Neural cell (in vitro differentiated cells): ENCODE results near the gene SLC5A8. TPM values are rescaled to one million over a fixed set of nuclear protein-coding genes. Genes with fewer than 3 reads are reported as not detected.

ENCODE experiments used
- H2AFZ ChIP-seq: fragments of 200-600, 300-800 bp; sonication (generic), shearing (Covaris generic); 2 replicates; pipeline ENCODE4 v1.6.0; 2014; ENCODE audit warnings: low read depth, mild to moderate bottlenecking, antibody characterized with exemption, low read length, moderate library complexity
- H3F3A ChIP-seq: fragments of 200-600 bp; shearing (Covaris generic); 2 replicates; pipeline ENCODE4 v1.6.1; 2016; ENCODE audit warnings: mild to moderate bottlenecking, moderate library complexity, mixed read lengths, antibody characterized with exemption, low read length; ENCODE audit not compliant: insufficient read depth, poor library complexity, severe bottlenecking
- H3K27ac ChIP-seq: fragments of 200-600, 300-800 bp; sonication (generic), shearing (Covaris generic); 2 replicates; pipeline ENCODE4 v1.5.1; 2014; ENCODE audit warnings: mild to moderate bottlenecking, low read length, moderate library complexity
- H3K27me3 ChIP-seq: fragments of 300-800, 200-600 bp; sonication (generic), shearing (Covaris generic); 2 replicates; pipeline ENCODE4 v1.6.0; 2014; ENCODE audit warnings: mild to moderate bottlenecking, low read depth, low read length, moderate library complexity; ENCODE audit not compliant: insufficient read depth
- H3K36me3 ChIP-seq: fragments of 300-800, 200-600 bp; sonication (generic), shearing (Covaris generic); 2 replicates; pipeline ENCODE4 v1.5.1; 2014; ENCODE audit warnings: mild to moderate bottlenecking, antibody characterized with exemption, low read length, moderate library complexity; ENCODE audit not compliant: insufficient read depth
- H3K4me2 ChIP-seq: fragments of 300-800, 200-600 bp; sonication (generic), shearing (Covaris generic); 2 replicates; pipeline ENCODE4 v1.6.0; 2014; ENCODE audit warnings: mild to moderate bottlenecking, low read length
- H3K4me3 ChIP-seq: fragments of 300-800, 200-600 bp; sonication (generic), shearing (Covaris generic); 2 replicates; pipeline ENCODE4 v1.5.1; 2014; ENCODE audit warnings: mild to moderate bottlenecking, low read length, moderate library complexity
- H3K79me2 ChIP-seq: fragments of 200-600 bp; shearing (Covaris generic); replicated peaks from 2 replicates; pipeline ENCODE4 v1.6.0; 2014; ENCODE audit warnings: mild to moderate bottlenecking, low read length, moderate library complexity; ENCODE audit not compliant: insufficient read depth
- H3K9ac ChIP-seq: fragments of 300-800, 200-600 bp; sonication (generic), shearing (Covaris generic); 2 replicates; pipeline ENCODE4 v1.6.1; 2016; ENCODE audit warnings: mild to moderate bottlenecking, low read length, mixed read lengths
- H3K9me2 ChIP-seq: fragments of 200-600 bp; shearing (Covaris generic); 2 replicates; pipeline ENCODE4 v1.6.1; 2016; ENCODE audit warnings: mild to moderate bottlenecking, low read length, mixed read lengths; ENCODE audit not compliant: insufficient read depth
- H3K9me3 ChIP-seq: fragments of 200-600, 300-800 bp; sonication (generic), shearing (Covaris generic); 2 replicates; pipeline ENCODE4 v1.6.1; 2016; ENCODE audit warnings: mild to moderate bottlenecking, mixed run types, low read length, moderate library complexity, mixed read lengths
- H4K20me1 ChIP-seq: fragments of 200-600 bp; shearing (Covaris generic); 2 replicates; pipeline ENCODE4 v1.6.1; 2016; ENCODE audit warnings: mild to moderate bottlenecking, mixed run types; ENCODE audit not compliant: insufficient read depth
- CTCF ChIP-seq: fragments of 450-650 bp; IDR thresholded peaks from 2 replicates; pipeline ENCODE4 v1.5.1; 2014; ENCODE audit warnings: antibody characterized with exemption, mild to moderate bottlenecking, moderate library complexity; ENCODE audit not compliant: poor library complexity, severe bottlenecking
- EP300 ChIP-seq: fragments of 450-650 bp; conservative IDR thresholded peaks from 2 replicates; pipeline ENCODE4 v1.6.1; 2014; ENCODE audit warnings: antibody characterized with exemption, mild to moderate bottlenecking, moderate library complexity; ENCODE audit not compliant: poor library complexity, severe bottlenecking
- EZH2 ChIP-seq: fragments of 200-600, 300-800 bp; shearing (Covaris generic), sonication (generic); IDR thresholded peaks from 2 replicates; pipeline ENCODE4 v1.6.1; 2014; ENCODE audit warnings: antibody characterized with exemption, low read length, borderline replicate concordance, mild to moderate bottlenecking; ENCODE audit not compliant: insufficient read depth, poor library complexity, severe bottlenecking
- MXI1 ChIP-seq: fragments of 450-650 bp; conservative IDR thresholded peaks from 2 replicates; pipeline ENCODE4 v1.6.1; 2014; ENCODE audit warnings: antibody characterized with exemption, mild to moderate bottlenecking; ENCODE audit not compliant: poor library complexity, severe bottlenecking
- POLR2AphosphoS5 ChIP-seq: IDR thresholded peaks from 2 replicates; pipeline ENCODE4 v1.6.1; 2012
- RAD21 ChIP-seq: fragments of 450-650 bp; conservative IDR thresholded peaks from 2 replicates; pipeline ENCODE4 v1.6.1; 2014; ENCODE audit warnings: antibody characterized with exemption, mild to moderate bottlenecking, moderate library complexity
- SMC3 ChIP-seq: fragments of 450-650 bp; conservative IDR thresholded peaks from 2 replicates; pipeline ENCODE4 v1.6.1; 2014; ENCODE audit warnings: antibody characterized with exemption, mild to moderate bottlenecking, moderate library complexity; ENCODE audit not compliant: poor library complexity
- TAF1 ChIP-seq: IDR thresholded peaks from 2 replicates; pipeline ENCODE4 v1.6.1; 2012; ENCODE audit warnings: low read depth
- polyA plus RNA-seq: library from polyadenylated mRNA; depleted of rRNA; stranded (reverse); fragments of >200 nt; gene quantifications from 2 replicates; pipeline ENCODE4 v1.2.3, GENCODE V29; 2014
- TF ChIP-seq, protein P1 (sequence below): IDR thresholded peaks from 2 replicates; pipeline ENCODE4 v1.6.1; 2012; ENCODE audit warnings: borderline replicate concordance

Gene SLC5A8
- polyA plus RNA-seq, 1 donor from 2014 or later, result 0.12 TPM

- H3K9me2 ChIP-seq, result no peaks in the 10 kb centered on the region
- H3K27me3 ChIP-seq, result no peaks in the 10 kb centered on the region
- no peaks in the 10 kb centered on the region for H4K20me1 ChIP-seq
- no peaks in the 10 kb centered on the region for H3K9me3 ChIP-seq
- no peaks in the 10 kb centered on the region for H3K79me2 ChIP-seq
- H3K36me3 ChIP-seq, result no peaks in the 10 kb centered on the region
- H3K27ac ChIP-seq, result no peak overlapping the region
- no peak overlapping the region for H3K9ac ChIP-seq
- no peaks in the 10 kb centered on the region for H3F3A ChIP-seq
- H3K4me3 ChIP-seq, result no peak overlapping the region
- H2AFZ ChIP-seq, result no peak overlapping the region
- TF ChIP-seq SMC3 (no peak), RAD21 (no peak), POLR2AphosphoS5 (no peak), TAF1 (no peak), MXI1 (no peak), CTCF (no peak), EP300 (peak; percentile 36), EZH2 (no peak)
- no peak overlapping the region for H3K4me2 ChIP-seq
Measured at GRCh38 chr12:101181776-101182175, 28.3 kb downstream of the SLC5A8 start.

DNA sequence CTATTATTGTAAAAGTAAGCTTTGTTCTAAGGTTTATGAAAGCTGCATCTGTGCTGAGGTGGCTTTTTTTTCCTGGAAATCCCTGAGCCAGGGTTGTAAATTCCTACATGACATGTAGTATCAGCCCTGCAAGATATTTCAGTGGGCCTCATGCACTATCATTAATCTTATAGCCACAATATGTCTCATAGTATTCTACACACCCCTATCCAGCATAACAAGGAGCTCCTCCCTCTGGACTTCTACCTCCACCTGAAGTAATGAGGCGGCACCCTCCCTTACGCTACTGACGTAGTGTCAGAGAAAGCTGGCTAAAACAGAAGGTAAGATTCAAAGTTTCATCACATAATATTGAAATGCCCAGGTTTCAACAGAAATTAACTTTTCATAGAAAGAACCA, 35.5 kb downstream of the SLC5A8 start:
- no peak overlapping the region for H3K27ac ChIP-seq
- no peaks in the 10 kb centered on the region for H4K20me1 ChIP-seq
- no peaks in the 10 kb centered on the region for H3K27me3 ChIP-seq
- TF ChIP-seq, protein P1, sequence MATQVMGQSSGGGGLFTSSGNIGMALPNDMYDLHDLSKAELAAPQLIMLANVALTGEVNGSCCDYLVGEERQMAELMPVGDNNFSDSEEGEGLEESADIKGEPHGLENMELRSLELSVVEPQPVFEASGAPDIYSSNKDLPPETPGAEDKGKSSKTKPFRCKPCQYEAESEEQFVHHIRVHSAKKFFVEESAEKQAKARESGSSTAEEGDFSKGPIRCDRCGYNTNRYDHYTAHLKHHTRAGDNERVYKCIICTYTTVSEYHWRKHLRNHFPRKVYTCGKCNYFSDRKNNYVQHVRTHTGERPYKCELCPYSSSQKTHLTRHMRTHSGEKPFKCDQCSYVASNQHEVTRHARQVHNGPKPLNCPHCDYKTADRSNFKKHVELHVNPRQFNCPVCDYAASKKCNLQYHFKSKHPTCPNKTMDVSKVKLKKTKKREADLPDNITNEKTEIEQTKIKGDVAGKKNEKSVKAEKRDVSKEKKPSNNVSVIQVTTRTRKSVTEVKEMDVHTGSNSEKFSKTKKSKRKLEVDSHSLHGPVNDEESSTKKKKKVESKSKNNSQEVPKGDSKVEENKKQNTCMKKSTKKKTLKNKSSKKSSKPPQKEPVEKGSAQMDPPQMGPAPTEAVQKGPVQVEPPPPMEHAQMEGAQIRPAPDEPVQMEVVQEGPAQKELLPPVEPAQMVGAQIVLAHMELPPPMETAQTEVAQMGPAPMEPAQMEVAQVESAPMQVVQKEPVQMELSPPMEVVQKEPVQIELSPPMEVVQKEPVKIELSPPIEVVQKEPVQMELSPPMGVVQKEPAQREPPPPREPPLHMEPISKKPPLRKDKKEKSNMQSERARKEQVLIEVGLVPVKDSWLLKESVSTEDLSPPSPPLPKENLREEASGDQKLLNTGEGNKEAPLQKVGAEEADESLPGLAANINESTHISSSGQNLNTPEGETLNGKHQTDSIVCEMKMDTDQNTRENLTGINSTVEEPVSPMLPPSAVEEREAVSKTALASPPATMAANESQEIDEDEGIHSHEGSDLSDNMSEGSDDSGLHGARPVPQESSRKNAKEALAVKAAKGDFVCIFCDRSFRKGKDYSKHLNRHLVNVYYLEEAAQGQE, result no peak
- no peak for TF ChIP-seq EZH2
- no peak for TF ChIP-seq RAD21
- no peak for TF ChIP-seq CTCF
- TF ChIP-seq POLR2AphosphoS5, result no peak
- no peak for TF ChIP-seq EP300
- TF ChIP-seq TAF1, result no peak
- no peak for TF ChIP-seq SMC3
- TF ChIP-seq MXI1, result no peak
- no peak overlapping the region for H3K4me2 ChIP-seq
- no peaks in the 10 kb centered on the region for H3K36me3 ChIP-seq
- no peaks in the 10 kb centered on the region for H3K9me2 ChIP-seq
- no peak overlapping the region for H2AFZ ChIP-seq
- no peaks in the 10 kb centered on the region for H3K79me2 ChIP-seq
- H3F3A ChIP-seq, result no peaks in the 10 kb centered on the region
- H3K4me3 ChIP-seq, result no peak overlapping the region
- H3K9me3 ChIP-seq, result no peaks in the 10 kb centered on the region
- no peak overlapping the region for H3K9ac ChIP-seq
